AG10803 (cell line): ENCODE data around the gene CAMK1D.
"Not testable (repeated sequence)": the region's sequence is repeated elsewhere in the genome, so short reads cannot be mapped to it uniquely, and the experiment has no call there.

Experiments used
- DNase-seq: peaks from one replicate; pipeline ENCODE4 v3.0.0; 2010; ENCODE audit warnings: low read depth
- H3K4me3 ChIP-seq: 2 replicates; pipeline ENCODE4 v1.5.1; 2011; ENCODE audit warnings: mild to moderate bottlenecking, low read length, control low read depth
- CTCF ChIP-seq: conservative IDR thresholded peaks from 2 replicates; pipeline ENCODE4 v1.5.1; 2011; ENCODE audit warnings: mild to moderate bottlenecking, low read length, control low read depth, inconsistent platforms

CAMK1D gene

GRCh38 chr10:12720217-12720981, 371.1 kb downstream of the CAMK1D start:
- no peak for TF ChIP-seq CTCF
- peak; percentile 48 for DNase-seq
- no peak overlapping the region for H3K4me3 ChIP-seq

GRCh38 chr10:12721334-12721733, 372.0 kb downstream of the CAMK1D start:
- DNase-seq: no peak
- no peak for TF ChIP-seq CTCF
- no peak overlapping the region for H3K4me3 ChIP-seq

- DNase-seq: no peak
- H3K4me3 ChIP-seq: no peak overlapping the region
- no peak for TF ChIP-seq CTCF
These were observed 373.9 kb downstream of the CAMK1D start for GRCh38 chr10:12723220-12723619.

- no peak for DNase-seq
- TF ChIP-seq CTCF: no peak
- no peak overlapping the region for H3K4me3 ChIP-seq
These were observed 375.6 kb downstream of the CAMK1D start for GRCh38 chr10:12724807-12725579.

- not testable (repeated sequence) for DNase-seq, H3K4me3 ChIP-seq
These were observed 376.2 kb downstream of the CAMK1D start for GRCh38 chr10:12725580-12725888.

GRCh38 chr10:12726971-12727831, 377.9 kb downstream of the CAMK1D start:
- DNase-seq: no peak
- H3K4me3 ChIP-seq: no peak overlapping the region
- no peak for TF ChIP-seq CTCF

- DNase-seq: no peak
- TF ChIP-seq CTCF: no peak
- H3K4me3 ChIP-seq: no peak overlapping the region
These were observed 378.5 kb downstream of the CAMK1D start for GRCh38 chr10:12727832-12728215.
